ENCODE results near the gene CALML5.

CALML5 gene

GRCh38 chr10:5545011-5545410 is 45.6 kb upstream of the CALML5 start:
- H3K4me2 ChIP-seq (ENCODE audit: insufficient read depth, low read length), result no peak overlapping the region
- H4K20me1 ChIP-seq (ENCODE audit: insufficient read depth, low read length), result no peaks in the 10 kb centered on the region
- no peak for DNase-seq
- no peak overlapping the region for H3K27ac ChIP-seq (ENCODE audit: low read length)
- no peak for ATAC-seq (ENCODE audit: insufficient read depth, low read depth)
- no peak overlapping the region for H3K4me3 ChIP-seq (ENCODE audit: low read depth in 1 of 2, low read length in 2 of 2)
- peaks cover 4% of the 10 kb centered on the region for H3K9me3 ChIP-seq (ENCODE audit: insufficient read depth, low read length, severe bottlenecking)
- H3K4me1 ChIP-seq (ENCODE audit: insufficient read depth, low read length), result peaks cover 8% of the 10 kb centered on the region; the same call in 1 of the 2 replicates
- no peaks in the 10 kb centered on the region for H3K36me3 ChIP-seq (ENCODE audit: insufficient read depth, low read length)
- H2AFZ ChIP-seq (ENCODE audit: low read depth, low read length), result no peak overlapping the region
- H3K27me3 ChIP-seq (ENCODE audit: insufficient read depth, low read length, poor library complexity), result no peaks in the 10 kb centered on the region
- no peak overlapping the region for H3K9ac ChIP-seq (ENCODE audit: low read depth, low read length)
- TF ChIP-seq CTCF (IDR thresholded peaks at IDR 0.05; ENCODE audit: borderline replicate concordance, extremely low read depth, low read length, poor library complexity, severe bottlenecking) (no peak), EZH2 (IDR thresholded peaks at IDR 0.05; ENCODE audit: borderline replicate concordance, low read depth, low read length, severe bottlenecking) (no peak)
- no peaks in the 10 kb centered on the region for H3K79me2 ChIP-seq (ENCODE audit: insufficient read depth, low read length)

DNA sequence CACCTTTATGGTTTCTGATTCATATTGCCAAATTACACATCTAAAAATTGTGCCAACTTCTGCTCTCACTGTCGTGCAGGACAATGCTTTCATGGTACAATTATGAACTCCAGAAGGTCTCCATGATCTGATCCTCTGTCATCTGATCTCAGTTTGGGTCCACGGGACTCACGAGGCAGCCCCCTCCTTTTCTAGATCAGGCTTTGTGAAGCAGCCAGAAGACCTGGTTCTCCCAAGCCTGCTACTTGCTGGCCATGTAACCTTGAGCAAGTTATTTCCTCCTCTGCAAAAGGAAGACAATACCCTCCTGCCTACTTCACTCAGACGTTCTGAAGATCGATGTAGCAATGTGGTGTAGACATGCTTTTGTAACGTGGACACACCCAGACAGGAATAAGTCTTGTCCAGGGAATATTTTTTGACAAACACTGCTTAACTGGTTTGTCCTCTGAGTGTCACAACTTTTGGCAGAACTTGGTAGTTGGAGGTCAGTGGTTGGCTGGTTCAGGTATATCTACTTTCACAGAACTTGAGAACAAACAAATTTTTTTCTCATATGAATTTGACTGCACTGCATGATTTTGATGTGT is 44.9 kb upstream of the CALML5 start:
- H3K9ac ChIP-seq (ENCODE audit: low read depth, low read length), result no peak overlapping the region
- H4K20me1 ChIP-seq (ENCODE audit: insufficient read depth, low read length), result no peaks in the 10 kb centered on the region
- no peaks in the 10 kb centered on the region for H3K79me2 ChIP-seq (ENCODE audit: insufficient read depth, low read length)
- peaks cover 4% of the 10 kb centered on the region for H3K9me3 ChIP-seq (ENCODE audit: insufficient read depth, low read length, severe bottlenecking)
- H2AFZ ChIP-seq (ENCODE audit: low read depth, low read length), result no peak overlapping the region
- no peak overlapping the region for H3K4me2 ChIP-seq (ENCODE audit: insufficient read depth, low read length)
- ATAC-seq (ENCODE audit: insufficient read depth, low read depth) (no peak), DNase-seq (no peak)
- no peaks in the 10 kb centered on the region for H3K27me3 ChIP-seq (ENCODE audit: insufficient read depth, low read length, poor library complexity)
- no peak overlapping the region for H3K27ac ChIP-seq (ENCODE audit: low read length)
- TF ChIP-seq CTCF (IDR thresholded peaks at IDR 0.05; ENCODE audit: borderline replicate concordance, extremely low read depth, low read length, poor library complexity, severe bottlenecking) (no peak), EZH2 (IDR thresholded peaks at IDR 0.05; ENCODE audit: borderline replicate concordance, low read depth, low read length, severe bottlenecking) (no peak)
- peaks cover 8% of the 10 kb centered on the region; the same call in 1 of the 2 replicates for H3K4me1 ChIP-seq (ENCODE audit: insufficient read depth, low read length)
- H3K36me3 ChIP-seq (ENCODE audit: insufficient read depth, low read length), result no peaks in the 10 kb centered on the region
- H3K4me3 ChIP-seq (ENCODE audit: low read depth in 1 of 2, low read length in 2 of 2), result no peak overlapping the region

GRCh38 chr10:5543623-5544022 is 44.3 kb upstream of the CALML5 start:
- Histone ChIP-seq H3K4me3 (ENCODE audit: low read depth in 1 of 2, low read length in 2 of 2) (no peak overlapping the region), H3K9ac (ENCODE audit: low read depth, low read length) (no peak overlapping the region), H3K9me3 (ENCODE audit: insufficient read depth, low read length, severe bottlenecking) (peaks cover 4% of the 10 kb centered on the region), H3K27ac (ENCODE audit: low read length) (no peak overlapping the region), H2AFZ (ENCODE audit: low read depth, low read length) (no peak overlapping the region), H4K20me1 (ENCODE audit: insufficient read depth, low read length) (no peaks in the 10 kb centered on the region), H3K27me3 (ENCODE audit: insufficient read depth, low read length, poor library complexity) (peaks cover 6% of the 10 kb centered on the region), H3K4me2 (ENCODE audit: insufficient read depth, low read length) (no peak overlapping the region), H3K36me3 (ENCODE audit: insufficient read depth, low read length) (no peaks in the 10 kb centered on the region), H3K4me1 (ENCODE audit: insufficient read depth, low read length) (peaks cover 2% of the 10 kb centered on the region; the same call in 1 of the 2 replicates), H3K79me2 (ENCODE audit: insufficient read depth, low read length) (no peaks in the 10 kb centered on the region)
- DNase-seq, result no peak
- TF ChIP-seq CTCF (IDR thresholded peaks at IDR 0.05; ENCODE audit: borderline replicate concordance, extremely low read depth, low read length, poor library complexity, severe bottlenecking), result no peak
- TF ChIP-seq EZH2 (IDR thresholded peaks at IDR 0.05; ENCODE audit: borderline replicate concordance, low read depth, low read length, severe bottlenecking), result no peak
- ATAC-seq (ENCODE audit: insufficient read depth, low read depth), result no peak

Data from DND-41 (cell line).